ENCODE measurements around the gene ZBTB48.
"Not testable (repeated sequence)": the region's sequence is repeated elsewhere in the genome, so short reads cannot be mapped to it uniquely, and the experiment has no call there.

Gene ZBTB48

DNA sequence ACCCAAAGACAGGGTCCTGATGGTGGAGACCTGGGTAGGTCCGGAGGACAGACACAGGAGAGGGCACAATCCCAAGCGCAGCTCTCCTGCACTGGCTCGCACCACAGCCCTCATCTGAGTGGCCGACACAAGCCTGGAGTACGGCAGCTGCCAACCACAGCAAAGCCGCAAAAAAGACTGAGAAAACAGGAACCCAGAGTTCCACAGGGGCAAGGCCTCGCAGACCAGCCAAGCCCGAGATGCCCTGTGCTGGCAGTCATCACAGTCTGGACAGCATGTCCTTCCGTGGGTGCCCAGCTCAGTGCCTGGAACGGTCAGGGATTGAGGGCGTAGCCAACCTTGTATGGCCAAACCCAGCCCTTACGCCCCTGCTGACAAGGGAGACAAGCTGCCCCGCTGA lies 11.4 kb downstream of the ZBTB48 start:
- no peak for DNase-seq (ENCODE audit: low read depth)

DNA sequence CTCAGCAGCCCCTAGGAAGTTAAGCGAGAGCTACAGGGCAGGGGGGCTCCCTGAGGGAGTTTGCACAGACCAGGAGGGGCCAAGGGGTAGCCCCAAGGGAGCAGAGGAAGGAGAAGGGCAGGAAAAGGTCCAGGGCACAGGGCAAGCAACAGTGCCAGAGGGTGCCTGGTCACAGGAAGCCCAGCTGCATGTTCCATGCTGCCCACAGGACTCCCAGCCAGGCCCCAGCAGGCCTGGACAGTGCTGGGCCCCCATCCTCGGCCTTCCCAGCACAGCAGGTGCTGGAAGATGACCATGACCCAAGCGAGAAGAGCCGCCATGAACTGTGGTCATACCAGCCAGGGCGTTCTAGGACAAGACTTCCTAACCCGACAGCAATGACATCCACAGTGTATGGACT lies 11.8 kb downstream of the ZBTB48 start:
- no peak for DNase-seq (ENCODE audit: low read depth)

DNA sequence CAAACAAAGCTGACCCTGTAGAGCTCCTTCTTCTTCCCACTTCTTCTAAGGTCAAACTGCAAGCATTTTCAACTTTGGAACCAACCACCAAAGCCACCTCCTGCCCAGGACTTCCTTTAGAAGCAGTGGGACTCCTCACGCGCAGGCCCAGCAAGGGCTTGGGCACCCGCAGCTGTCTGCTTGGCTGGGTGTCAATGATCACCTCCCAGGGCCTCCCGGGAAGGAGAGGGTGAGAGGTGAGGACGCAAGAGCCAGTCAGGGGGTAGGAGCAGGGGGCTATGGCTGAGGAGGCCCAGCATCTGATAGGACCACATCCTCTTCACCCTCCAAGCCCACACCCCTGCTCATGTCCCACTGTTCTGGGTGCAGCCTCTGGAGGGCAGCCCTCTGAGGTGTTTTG lies 12.6 kb downstream of the ZBTB48 start:
- no peak for DNase-seq (ENCODE audit: low read depth)

DNA sequence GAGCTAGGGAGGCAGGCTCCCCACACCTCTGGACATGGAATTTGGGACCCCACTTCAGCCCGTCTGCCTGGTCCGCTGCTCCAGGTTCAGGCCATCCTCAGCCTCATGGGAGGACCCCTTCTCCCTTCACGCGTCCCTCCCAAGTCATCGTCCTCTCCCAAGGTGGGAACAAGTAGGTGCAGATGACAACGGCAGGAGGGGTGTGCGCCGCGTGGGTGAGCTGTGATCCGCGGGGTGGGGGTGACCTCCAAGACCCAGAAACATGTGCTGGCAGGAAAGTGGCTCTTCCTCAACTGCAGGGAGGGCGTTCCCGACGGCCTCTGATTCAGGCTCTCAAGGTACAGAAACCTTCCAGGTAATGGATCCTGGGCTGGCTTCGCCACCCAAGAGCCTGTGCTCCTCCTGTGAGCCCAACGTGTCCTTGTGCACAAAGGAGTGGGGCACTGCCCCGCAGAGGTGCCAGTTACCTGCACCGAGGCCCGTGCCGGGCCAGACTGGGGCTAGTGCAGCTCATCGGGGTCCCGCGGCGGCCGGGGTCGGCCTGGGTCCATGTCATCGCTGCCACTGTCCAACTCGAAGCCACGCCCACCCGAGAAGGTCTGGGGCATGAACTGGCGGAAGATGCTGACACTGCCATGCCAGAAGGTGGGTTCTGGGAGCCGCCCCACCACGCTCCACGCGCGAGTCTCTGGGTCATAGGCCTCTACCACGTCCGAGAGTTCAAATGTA lies 13.2 kb downstream of the ZBTB48 start:
- no peak for DNase-seq (ENCODE audit: low read depth)

DNA sequence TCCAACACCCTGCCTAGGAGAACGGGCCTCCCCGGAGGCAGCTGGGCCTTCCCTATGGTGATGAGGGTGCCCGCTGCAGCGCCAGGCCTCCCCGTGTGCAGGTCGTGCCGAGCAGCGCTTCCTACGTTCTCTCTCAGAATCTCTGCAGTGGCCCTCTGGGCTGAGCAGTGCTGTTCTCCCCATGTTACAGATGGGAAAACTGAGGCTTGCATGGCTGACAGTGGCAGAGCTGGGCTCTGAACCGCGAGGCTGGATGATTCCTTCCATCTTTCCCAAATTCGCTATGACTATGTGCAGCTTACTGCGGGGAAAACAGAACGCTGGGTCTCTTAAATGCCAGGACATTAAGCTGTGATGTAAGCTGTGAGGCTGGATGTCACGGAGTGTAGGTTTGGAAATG lies 14.0 kb downstream of the ZBTB48 start:
- DNase-seq (ENCODE audit: low read depth): no peak

DNA sequence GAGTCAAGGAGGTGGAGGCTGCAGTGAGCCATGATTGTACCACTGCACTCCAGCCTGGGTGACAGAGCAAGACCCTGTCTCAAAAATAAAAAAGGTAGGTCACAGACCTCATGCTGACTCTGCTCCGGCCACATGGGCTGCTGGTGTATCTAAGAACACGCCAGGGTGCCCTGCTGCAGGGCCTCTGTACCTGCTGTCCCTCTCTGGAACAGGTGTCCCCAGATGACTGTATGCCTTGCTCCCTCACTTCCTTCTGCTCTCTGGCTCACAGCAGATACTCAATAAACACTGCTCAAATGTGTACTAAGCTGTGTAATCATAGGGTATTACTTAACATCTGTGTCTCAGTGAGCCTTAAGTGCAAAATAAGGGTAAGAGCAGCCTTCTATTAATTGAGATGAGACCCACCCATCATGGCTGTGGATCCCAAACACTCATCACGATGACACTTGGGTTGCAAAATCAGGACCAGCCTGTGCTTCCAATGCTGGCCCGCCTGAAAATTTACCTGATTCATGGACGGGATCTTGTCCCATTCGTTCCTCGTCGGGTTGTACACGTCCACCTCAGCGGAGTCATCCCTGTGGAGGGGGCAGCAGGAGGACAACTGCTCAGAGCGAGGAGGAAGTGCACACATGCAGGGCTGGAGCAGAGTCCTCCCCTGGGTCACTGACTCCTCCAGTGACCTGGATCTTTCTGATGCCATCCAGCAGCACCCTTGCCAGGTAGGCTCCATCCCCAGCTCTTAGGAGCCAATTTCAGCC lies 15.4 kb downstream of the ZBTB48 start:
- no peak for DNase-seq (ENCODE audit: low read depth)

DNA sequence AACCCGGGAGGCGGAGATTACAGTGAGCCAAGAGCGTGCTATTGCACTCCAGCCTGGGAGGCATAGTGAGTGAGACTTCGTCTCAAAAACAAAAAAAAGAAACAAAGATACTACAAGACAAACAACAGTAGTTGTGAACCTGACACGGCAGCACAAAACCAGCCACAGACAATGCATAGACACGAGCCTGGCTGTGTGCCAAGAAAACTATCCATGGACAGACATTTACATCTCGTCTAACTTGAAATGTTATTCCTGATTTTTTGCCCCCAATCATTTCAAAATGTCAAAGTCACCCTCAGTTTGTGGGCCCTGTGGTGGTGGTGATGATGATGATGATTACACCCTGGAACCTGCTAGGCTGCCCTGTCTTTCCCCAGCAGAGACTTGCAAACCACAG lies 16.6 kb downstream of the ZBTB48 start:
- no peak for DNase-seq (ENCODE audit: low read depth)

DNA sequence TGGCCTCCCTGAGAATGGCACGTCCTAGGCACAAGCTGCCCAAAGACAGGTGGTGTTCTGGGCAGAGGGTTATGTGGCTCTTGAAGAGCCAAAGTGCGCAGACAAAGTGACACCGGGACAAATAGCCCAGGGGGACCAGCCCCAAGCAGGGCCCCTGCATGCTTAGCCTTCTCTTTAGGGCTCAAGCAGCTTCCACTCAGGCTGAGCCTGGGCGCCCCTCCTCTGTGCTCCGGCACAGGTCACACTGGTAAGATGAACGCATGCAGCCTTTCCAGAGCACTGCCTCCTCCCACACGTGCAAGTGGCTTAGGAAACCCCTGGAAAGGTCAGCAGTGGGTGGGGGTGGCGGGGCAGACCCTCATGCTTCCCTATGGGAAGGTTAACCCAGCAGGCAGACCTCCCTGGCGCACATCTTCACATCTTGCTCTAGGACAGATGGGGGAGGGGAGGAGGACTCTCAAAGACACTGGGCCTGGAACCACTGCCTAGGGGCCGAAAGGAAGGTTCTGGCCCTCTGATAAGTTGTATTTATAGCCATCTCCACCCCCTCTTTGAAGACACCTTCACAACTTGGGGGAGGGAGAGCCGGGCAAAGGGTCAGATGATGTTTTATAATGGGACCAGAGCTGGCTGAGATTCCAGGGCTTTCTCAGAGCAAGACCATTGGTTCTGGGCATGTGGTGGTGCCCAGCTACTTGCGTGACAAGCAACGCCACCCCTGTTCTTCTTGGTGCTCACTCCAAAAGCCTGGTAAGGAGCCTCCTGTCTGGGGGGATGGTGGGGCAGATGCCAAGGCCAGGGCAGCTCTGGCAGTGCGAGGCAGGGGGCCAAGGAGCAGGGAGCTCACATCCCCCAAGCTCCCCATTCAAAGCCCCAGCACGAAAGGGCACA lies 17.3 kb downstream of the ZBTB48 start:
- no peak for DNase-seq (ENCODE audit: low read depth)

DNA sequence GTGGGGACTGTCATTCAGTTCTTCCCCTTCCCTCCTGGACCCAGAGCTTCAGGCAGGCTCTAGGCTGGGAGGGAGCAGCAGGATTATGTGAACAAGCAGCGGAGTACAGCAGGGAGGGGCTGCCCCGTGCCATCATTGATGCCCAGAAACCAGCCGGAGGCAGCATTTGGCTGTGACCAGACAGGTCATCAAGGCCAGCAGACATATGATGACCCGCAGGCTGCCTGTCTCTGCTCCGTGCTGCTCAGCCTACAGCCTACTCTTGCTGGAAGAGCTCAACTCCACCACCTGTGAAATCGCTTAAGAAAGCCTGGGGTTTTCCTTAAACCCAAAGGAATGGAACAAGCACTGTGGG lies 18.0 kb downstream of the ZBTB48 start:
- no peak for DNase-seq (ENCODE audit: low read depth)

DNA sequence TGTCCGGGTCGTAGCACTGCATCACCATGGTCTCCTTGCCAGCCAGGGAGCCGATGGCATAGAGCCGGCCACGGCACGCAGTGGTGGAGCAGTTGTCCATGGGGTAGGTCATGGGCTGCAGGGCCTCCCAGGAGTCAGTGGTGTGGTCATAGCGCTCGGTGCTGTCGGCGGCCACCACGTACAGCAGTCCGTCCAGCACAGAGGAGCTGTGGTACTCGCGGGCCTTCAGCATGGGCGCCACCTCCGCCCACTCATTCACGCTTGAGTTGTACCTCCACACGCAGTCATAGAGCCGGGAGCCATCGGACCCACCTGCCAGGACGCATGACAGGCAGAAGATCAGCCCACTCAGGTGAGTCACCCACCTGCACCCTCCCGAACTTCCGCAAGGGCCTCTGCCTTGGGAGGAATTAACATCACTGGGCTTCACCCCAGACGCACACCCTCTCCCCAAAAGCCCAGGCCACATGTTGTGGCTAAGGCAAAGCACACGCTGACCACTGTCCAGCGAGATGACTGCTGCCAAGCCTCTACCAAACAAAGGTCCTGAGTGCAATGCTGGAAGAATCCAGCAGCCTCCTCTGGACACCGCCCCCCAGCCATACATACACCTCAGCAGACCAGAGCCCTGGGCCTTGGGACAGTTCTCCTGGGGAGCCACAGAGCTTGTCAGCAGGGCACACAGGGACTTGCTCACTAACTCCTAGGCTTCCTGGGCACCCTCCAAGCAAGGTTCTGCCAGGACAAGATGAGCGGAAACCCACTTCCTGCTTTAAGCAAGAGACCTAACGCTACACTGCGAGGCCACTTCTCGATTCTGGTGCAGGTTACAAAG lies 19.6 kb downstream of the ZBTB48 start:
- no peak for DNase-seq (ENCODE audit: low read depth)

DNA sequence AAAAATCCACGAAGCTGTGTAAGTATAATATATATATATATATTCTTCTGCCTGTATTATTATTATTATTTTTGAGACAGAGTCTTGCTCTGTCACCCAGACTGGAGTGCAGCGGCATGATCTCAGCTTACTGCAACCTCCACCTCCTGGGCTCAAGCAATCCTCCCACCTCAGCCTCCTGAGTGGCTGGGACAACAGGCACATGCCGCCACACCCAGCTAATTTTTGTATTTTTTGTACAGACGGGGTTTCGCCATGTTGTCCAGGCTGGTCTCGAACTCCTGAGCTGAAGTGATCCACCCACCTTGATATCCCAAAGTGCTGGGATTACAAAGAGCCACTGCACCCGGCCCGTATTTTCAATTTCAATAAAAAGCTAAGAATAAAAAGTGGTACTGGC lies 20.2 kb downstream of the ZBTB48 start:
- not testable (repeated sequence) for DNase-seq (ENCODE audit: low read depth)

DNA sequence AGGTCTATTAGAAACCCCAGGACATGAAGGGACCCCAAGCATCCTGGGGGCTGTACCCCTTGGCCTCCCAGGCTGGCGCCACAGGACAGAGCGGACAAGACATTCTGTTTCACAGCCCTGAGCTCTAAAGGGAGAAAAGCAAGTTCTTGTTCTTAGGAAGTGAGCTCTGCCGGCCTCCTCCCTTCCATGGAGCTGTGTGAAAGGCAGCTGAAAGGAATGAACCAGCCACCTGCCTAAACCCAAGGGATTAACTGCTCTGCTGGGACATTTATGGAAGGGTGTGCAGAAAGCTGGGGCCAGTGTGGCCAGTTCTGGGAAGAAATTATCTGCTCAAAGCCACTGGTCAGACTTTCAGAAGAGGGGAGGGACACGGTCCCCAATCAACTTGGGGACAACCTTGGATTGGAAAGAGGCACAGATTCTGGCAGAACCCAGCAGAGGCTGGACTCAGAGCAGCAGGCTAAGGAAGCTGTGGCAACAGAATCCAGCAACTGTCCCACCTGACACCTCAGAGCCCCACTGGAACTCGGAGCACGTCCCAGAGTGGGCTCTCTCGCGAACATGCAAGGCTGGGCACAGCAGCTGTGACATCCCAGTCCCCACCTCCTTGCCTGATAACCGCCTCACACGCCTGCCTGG lies 20.7 kb downstream of the ZBTB48 start:
- peak; percentile 36 for DNase-seq (ENCODE audit: low read depth)

DNA sequence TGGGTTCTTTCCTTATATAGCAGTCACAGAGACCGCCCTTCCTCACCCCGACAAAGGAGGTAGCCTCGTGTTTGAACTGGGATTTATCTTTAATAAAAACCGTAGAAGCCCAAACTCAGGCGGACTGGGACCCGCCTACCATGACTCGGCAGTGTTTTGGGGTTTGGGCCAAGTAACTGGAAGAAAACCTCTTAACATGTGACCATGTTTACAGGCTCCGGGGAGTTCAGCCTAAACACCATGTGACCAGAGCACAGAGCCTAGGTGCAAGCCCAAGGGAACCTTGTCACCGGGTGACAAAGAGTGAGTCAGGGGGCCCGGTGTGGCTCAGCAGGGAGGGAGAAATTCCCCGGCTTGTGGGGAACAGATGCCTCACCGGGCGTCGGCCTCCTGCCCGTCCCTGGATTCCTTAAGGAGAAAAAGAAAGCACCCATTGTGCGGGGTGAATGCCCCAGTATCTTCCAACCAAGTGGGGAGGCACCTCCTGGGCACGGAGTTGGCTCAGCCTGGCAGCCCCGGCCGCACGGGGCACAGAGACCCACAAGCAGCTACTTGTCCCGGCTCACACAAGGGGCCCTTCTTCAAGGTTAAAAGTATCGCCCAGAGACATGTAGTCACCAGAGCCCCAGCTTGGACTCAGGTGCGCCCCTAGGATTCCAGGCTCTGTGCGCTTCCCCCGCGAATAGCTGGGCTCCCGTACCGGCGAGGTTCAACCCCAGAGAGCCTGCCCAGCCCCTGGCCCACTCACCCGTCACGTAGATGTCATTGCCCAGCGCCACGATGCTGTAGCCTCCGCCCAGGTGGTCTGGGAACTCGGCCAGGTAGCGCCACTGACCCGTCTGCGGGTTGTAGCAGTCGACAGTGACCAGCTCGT lies 21.5 kb downstream of the ZBTB48 start:
- DNase-seq (ENCODE audit: low read depth): peak; percentile 92

DNA sequence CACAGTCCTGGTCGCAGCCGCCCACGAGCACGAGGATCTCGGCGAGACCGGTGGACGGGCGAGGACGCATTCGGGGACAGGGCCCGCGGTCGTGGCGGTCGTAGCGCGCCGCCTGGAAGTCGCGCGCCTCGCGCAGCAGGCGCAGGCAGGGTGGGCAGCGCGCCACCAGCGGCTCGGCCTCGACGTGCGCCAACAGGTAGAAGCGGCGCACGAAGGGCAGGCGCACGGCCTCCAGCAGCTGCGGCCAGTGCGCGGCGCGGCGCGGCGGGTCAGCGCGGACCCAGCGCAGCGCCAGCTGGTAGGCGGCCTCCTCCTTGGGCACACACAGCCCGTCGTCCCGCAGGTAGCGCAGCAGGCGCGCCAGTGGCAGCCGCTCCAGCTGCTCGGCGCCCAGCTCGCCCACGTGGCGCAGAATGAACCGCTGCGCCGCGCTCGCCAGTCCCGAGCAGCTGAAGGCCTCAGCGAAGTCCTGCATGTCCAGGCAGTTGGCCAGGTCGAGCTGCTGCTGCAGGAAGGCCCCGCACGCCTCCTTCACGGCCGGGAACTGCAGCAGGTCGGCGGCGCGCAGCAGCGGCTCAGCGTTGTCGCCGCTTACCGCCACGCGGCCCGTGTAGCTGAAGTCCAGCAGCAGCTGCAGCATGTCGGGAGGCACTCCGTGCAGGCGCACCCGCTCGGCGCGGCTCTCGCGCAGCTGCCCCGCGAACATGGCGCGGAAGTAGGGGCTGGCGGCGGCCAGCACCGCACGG lies 22.3 kb downstream of the ZBTB48 start:
- DNase-seq (ENCODE audit: low read depth): peak; percentile 51

DNA sequence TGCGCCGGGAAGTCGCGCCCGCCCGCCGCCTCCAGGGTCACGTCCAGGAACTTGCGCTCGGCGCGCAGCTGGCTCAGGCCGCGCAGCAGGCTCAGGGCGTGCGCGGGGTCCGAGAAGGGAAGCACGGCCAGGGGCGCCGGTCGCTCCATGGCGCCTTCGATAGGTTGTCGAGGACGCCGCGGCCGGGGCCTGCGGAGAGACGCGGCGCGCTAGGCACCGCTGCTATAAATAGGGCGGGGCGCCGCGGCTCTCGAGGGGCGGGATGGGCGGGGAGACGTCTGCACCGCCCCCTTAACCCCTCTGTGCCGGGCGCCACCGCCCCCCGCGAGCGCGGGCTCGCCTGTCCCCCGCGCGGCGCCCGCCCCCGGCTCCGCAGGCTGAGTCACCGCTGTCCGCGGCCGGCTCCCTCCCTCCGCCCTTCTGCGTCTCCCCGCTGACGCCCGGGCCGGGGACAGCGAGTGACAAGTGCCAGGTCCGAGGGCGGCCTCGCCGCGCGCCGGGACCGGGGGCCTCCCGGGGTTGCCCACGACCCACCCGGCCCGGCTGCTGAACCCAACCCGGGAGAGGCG lies 23.0 kb downstream of the ZBTB48 start, which contains the start of gene KLHL21:
TSS of gene KLHL21 (minus strand) at position 201 of the 569 bp plus-strand sequence. CDS start at position 149, 52 bp downstream.
- DNase-seq (ENCODE audit: low read depth): peak; percentile 78

DNA sequence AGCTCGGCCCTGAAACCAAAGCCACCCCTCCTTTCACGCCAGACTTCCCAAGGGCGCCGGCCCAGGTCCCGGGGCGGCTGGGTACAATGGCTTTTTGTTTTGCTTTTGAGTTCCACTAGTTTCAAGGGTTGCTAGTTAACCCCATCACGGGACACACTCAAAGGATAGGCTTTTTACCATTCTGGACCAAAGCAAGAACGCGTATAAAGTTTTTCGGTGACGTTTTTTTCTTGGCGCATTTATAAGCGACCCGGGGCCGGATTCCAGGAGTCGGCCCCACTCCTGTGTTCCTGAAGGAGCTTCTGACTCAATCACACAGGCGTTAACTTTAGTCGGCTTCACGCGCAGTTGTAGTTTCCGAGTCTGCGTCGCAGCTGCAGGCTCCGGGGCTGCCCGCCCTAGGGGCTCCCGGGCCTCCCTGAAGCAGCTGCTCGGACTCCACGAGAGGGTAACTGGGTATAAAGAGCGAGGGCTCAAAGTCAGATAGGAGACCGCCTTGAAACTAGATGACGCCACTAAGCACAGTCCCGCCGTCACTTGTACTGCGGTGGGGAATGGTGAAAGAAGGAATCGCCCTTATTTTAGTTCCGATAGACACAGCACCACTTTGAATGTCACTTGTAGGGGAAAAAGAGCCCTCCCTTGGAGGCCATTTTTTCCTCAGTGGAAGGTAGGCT lies 23.6 kb downstream of the ZBTB48 start:
- DNase-seq (ENCODE audit: low read depth): peak; percentile 77

DNA sequence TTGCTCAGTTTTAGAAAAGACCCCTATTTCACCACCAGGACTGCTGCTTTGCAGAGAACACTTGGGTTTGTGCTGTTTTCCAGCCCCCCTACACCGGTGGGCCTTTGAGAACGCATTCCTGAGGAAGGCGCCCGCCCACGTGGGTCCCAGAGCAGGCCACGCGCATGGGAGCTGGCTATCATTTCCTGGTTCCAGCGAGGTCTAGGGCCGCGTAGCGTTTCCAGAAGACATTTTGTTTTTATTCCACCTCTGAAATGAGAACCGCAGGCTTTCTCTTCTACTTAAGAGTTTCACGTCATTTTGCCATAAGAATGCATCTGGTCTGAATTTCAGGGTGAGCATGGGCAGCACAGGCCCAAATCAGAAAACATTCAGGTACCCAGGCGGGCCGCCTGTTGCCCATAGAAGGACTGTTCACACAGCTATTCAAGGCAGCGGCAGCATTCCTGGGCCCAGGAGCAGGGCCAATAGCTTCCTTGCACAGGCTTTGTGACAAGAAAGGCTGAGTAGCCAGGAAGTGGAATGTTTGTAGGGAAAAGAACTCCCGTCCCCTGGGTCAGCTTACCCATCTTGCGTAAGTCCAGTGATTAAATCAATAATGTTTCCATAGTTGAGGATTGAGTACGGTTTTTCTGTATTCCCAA lies 24.2 kb downstream of the ZBTB48 start:
- DNase-seq (ENCODE audit: low read depth): peak; percentile 63
